ENCODE data around the gene SH3PXD2A.

SH3PXD2A gene

GRCh38 chr10:103822107-103822716, 33.2 kb downstream of the SH3PXD2A start:
- H3K4me3 ChIP-seq (IDR thresholded peaks at IDR 0.05; ENCODE audit: insufficient read depth, low read depth, low read length), result no peak overlapping the region
- no peak overlapping the region for H3K27ac ChIP-seq
- no peak overlapping the region for H2AFZ ChIP-seq (ENCODE audit: low read depth)
- H3K36me3 ChIP-seq (ENCODE audit: insufficient read depth), result no peaks in the 10 kb centered on the region
- no peaks in the 10 kb centered on the region for H3K4me1 ChIP-seq (ENCODE audit: low read depth, poor library complexity, severe bottlenecking)
- no peaks in the 10 kb centered on the region for H3K79me2 ChIP-seq (ENCODE audit: insufficient read depth, low read depth)
- no peaks in the 10 kb centered on the region for H4K20me1 ChIP-seq (ENCODE audit: insufficient read depth)
- H3K27me3 ChIP-seq (ENCODE audit: insufficient read depth, low read depth), result no peaks in the 10 kb centered on the region
- no peak overlapping the region for H3K4me2 ChIP-seq
- TF ChIP-seq, protein P1, sequence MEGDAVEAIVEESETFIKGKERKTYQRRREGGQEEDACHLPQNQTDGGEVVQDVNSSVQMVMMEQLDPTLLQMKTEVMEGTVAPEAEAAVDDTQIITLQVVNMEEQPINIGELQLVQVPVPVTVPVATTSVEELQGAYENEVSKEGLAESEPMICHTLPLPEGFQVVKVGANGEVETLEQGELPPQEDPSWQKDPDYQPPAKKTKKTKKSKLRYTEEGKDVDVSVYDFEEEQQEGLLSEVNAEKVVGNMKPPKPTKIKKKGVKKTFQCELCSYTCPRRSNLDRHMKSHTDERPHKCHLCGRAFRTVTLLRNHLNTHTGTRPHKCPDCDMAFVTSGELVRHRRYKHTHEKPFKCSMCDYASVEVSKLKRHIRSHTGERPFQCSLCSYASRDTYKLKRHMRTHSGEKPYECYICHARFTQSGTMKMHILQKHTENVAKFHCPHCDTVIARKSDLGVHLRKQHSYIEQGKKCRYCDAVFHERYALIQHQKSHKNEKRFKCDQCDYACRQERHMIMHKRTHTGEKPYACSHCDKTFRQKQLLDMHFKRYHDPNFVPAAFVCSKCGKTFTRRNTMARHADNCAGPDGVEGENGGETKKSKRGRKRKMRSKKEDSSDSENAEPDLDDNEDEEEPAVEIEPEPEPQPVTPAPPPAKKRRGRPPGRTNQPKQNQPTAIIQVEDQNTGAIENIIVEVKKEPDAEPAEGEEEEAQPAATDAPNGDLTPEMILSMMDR (conservative IDR thresholded peaks at IDR 0.05; ENCODE audit: low read depth, low read length), result no peak
- no peak overlapping the region for H3K9ac ChIP-seq

DNA sequence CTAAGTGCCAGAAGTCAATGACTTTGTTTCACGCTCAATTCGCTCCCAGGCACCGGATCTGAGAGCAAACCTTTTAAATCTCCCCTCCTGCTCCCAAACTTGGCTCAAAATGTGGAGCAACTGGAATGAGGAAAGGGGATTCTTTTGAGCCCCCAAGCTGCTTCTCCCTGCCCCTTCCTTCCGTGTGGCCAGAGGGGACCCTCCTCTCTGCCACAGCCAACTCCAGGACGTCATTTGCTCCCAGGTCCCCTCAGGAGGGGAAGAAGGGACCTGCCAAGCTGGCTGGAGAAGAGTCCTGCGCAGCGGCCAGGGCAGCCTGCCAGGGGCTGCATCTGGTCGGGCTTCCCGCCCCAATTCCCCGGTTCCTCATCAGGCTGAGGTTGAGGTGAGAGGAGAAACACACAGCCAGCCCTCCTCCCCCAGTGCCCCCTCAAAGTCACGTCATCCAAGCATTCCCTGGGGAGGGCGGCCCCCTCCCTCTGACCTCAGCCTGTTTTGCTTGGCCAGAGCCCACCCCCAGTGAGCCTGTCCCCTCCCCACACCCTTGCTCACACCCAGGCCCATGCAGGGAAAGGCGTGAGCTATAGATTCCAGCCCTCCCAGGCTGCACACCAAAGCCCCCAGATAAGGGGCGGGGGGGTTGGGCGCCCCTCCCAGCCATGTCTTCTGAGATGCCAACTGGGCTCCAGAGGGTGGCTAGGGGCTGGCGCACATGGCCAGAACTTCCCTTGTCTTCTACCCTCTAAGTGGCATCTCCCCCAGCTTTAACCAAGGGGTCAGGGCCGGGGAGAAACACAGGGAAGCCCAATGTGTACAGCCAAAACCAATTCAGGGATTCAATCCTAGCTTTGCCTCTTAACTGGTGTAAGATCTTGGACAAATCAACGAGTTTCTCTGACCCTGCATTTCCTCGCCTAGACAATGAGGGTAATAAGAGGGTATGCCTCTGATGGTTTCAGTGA, 35.0 kb downstream of the SH3PXD2A start:
- Histone ChIP-seq H3K9ac (no peak overlapping the region), H3K27ac (no peak overlapping the region), H2AFZ (ENCODE audit: low read depth) (no peak overlapping the region)

GRCh38 chr10:103819493-103819892, 35.9 kb downstream of the SH3PXD2A start:
- H3K9ac ChIP-seq, result no peak overlapping the region
- no peaks in the 10 kb centered on the region for H3K27me3 ChIP-seq (ENCODE audit: insufficient read depth, low read depth)
- no peak overlapping the region for H3K4me2 ChIP-seq
- H4K20me1 ChIP-seq (ENCODE audit: insufficient read depth), result no peaks in the 10 kb centered on the region
- no peak overlapping the region for H3K27ac ChIP-seq
- H3K4me1 ChIP-seq (ENCODE audit: low read depth, poor library complexity, severe bottlenecking), result peaks cover 9% of the 10 kb centered on the region
- H3K79me2 ChIP-seq (ENCODE audit: insufficient read depth, low read depth), result no peaks in the 10 kb centered on the region
- TF ChIP-seq, protein P1 (conservative IDR thresholded peaks at IDR 0.05; ENCODE audit: low read depth, low read length), result no peak
- no peaks in the 10 kb centered on the region for H3K36me3 ChIP-seq (ENCODE audit: insufficient read depth)
- no peak overlapping the region for H2AFZ ChIP-seq (ENCODE audit: low read depth)
- no peak overlapping the region for H3K4me3 ChIP-seq (IDR thresholded peaks at IDR 0.05; ENCODE audit: insufficient read depth, low read depth, low read length)

More for the DNA sequence above, 35.0 kb downstream of the SH3PXD2A start:
- TF ChIP-seq, protein P1 (conservative IDR thresholded peaks at IDR 0.05; ENCODE audit: low read depth, low read length), result no peak
- H3K27me3 ChIP-seq (ENCODE audit: insufficient read depth, low read depth), result no peaks in the 10 kb centered on the region
- no peaks in the 10 kb centered on the region for H3K79me2 ChIP-seq (ENCODE audit: insufficient read depth, low read depth)
- peaks cover 9% of the 10 kb centered on the region for H3K4me1 ChIP-seq (ENCODE audit: low read depth, poor library complexity, severe bottlenecking)
- no peak overlapping the region for H3K4me2 ChIP-seq
- no peaks in the 10 kb centered on the region for H3K36me3 ChIP-seq (ENCODE audit: insufficient read depth)
- no peaks in the 10 kb centered on the region for H4K20me1 ChIP-seq (ENCODE audit: insufficient read depth)
- H3K4me3 ChIP-seq (IDR thresholded peaks at IDR 0.05; ENCODE audit: insufficient read depth, low read depth, low read length), result no peak overlapping the region

DNA sequence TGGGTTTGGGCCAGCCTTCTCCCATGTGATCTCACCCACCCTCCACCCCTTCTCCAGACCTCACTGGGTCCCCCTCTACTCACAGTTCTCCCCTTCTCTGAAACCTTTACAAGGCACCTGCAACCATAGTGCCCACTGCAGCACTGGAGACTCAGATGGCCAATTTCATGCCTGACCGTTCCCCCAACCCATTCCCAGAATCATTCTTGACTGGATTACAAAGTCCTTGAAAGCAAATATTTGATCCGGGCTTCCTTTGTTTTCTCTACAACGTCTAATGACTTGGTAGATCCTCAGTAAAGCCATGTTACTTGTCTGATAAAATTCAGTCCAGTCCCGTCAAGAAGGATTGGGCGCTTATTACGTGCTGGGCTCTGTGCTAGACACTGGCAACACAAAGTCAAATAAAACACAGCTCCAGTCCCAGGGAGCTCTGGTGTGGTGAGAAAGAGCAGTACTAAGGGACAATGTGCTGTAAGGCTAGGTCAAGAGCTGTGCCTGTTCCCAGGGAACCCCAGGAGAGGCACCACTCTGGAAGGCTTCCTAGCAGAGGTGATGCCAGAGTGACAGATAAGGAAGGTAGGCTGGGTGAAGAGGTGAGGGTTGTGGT, 36.5 kb downstream of the SH3PXD2A start:
- Histone ChIP-seq H3K27ac (no peak overlapping the region), H3K4me1 (ENCODE audit: low read depth, poor library complexity, severe bottlenecking) (peaks cover 9% of the 10 kb centered on the region), H3K4me3 (IDR thresholded peaks at IDR 0.05; ENCODE audit: insufficient read depth, low read depth, low read length) (no peak overlapping the region), H3K79me2 (ENCODE audit: insufficient read depth, low read depth) (no peaks in the 10 kb centered on the region), H3K9ac (no peak overlapping the region), H4K20me1 (ENCODE audit: insufficient read depth) (no peaks in the 10 kb centered on the region), H3K4me2 (no peak overlapping the region), H3K27me3 (ENCODE audit: insufficient read depth, low read depth) (no peaks in the 10 kb centered on the region), H3K36me3 (ENCODE audit: insufficient read depth) (no peaks in the 10 kb centered on the region), H2AFZ (ENCODE audit: low read depth) (no peak overlapping the region)
- TF ChIP-seq, protein P1 (conservative IDR thresholded peaks at IDR 0.05; ENCODE audit: low read depth, low read length), result no peak

All from KMS-11 (cell line).